SK-N-MC (cell line): ENCODE measurements around the gene IGLL5.

ENCODE experiments used
- EZH2 ChIP-seq: fragments of 200-600 bp; sonication (generic); IDR thresholded peaks from one replicate; pipeline ENCODE4 v1.6.1; 2017; ENCODE audit warnings: antibody characterized with exemption
- POLR2AphosphoS5 ChIP-seq: IDR thresholded peaks from 2 replicates; pipeline ENCODE4 v1.6.1; 2012; ENCODE audit warnings: mild to moderate bottlenecking, low read depth, low read length, borderline replicate concordance

GRCh38 chr22:22907551-22908494 lies 20.2 kb downstream of the IGLL5 start:
- no peak for TF ChIP-seq POLR2AphosphoS5
- no peak for TF ChIP-seq EZH2
